ENCODE data around the gene MYO15B. TPM values are rescaled to one million over a fixed set of nuclear protein-coding genes. Genes with fewer than 3 reads are reported as not detected.

The MYO15B gene
- 0.93 and 1.4 TPM in 2 replicates for total RNA-seq (2014; rRNA removed; shearing (Covaris generic))
- polyA plus RNA-seq (2015; cell fraction: cytosol; rRNA removed), result 0.26 and 1.4 TPM in 2 replicates
- polyA plus RNA-seq (2015; cell fraction: nucleus; rRNA removed), result 2.9 and 11.5 TPM in 2 replicates

GRCh38 chr17:75587675-75588595, at the start of gene MYO15B:
TSS of gene MYO15B (plus strand) at chr17:75587800. CDS start at chr17:75588058, 258 bp downstream.
- no peak for DNase-seq (ENCODE audit: low read depth)

- no peak for DNase-seq (ENCODE audit: low read depth)
These were observed 47.5 kb upstream of the MYO15B start for GRCh38 chr17:75539967-75540729.

GRCh38 chr17:75540923-75541503, 46.6 kb upstream of the MYO15B start:
- DNase-seq (ENCODE audit: low read depth), result no peak

- DNase-seq (ENCODE audit: low read depth), result no peak
These were observed 45.4 kb upstream of the MYO15B start for GRCh38 chr17:75542229-75542628.

- no peak for DNase-seq (ENCODE audit: low read depth)
These were observed 44.8 kb upstream of the MYO15B start for GRCh38 chr17:75542728-75543336.

- no peak for DNase-seq (ENCODE audit: low read depth)
These were observed 43.4 kb upstream of the MYO15B start for GRCh38 chr17:75544250-75544649.

GRCh38 chr17:75546181-75546580, 41.4 kb upstream of the MYO15B start:
- no peak for DNase-seq (ENCODE audit: low read depth)

- no peak for DNase-seq (ENCODE audit: low read depth)
These were observed 40.5 kb upstream of the MYO15B start for GRCh38 chr17:75547091-75547490.

- no peak for DNase-seq (ENCODE audit: low read depth)
These were observed 38.8 kb upstream of the MYO15B start for GRCh38 chr17:75548813-75549212.

GRCh38 chr17:75549246-75550138, 38.1 kb upstream of the MYO15B start:
- no peak for DNase-seq (ENCODE audit: low read depth)

- DNase-seq (ENCODE audit: low read depth), result no peak
These were observed 37.5 kb upstream of the MYO15B start for GRCh38 chr17:75550139-75550465.

- DNase-seq (ENCODE audit: low read depth), result no peak
These were observed 36.3 kb upstream of the MYO15B start for GRCh38 chr17:75551266-75551665.

GRCh38 chr17:75552425-75553294, 34.9 kb upstream of the MYO15B start:
- DNase-seq (ENCODE audit: low read depth), result no peak

GRCh38 chr17:75553295-75554110, 34.1 kb upstream of the MYO15B start:
- no peak for DNase-seq (ENCODE audit: low read depth)

GRCh38 chr17:75555679-75556153, 31.9 kb upstream of the MYO15B start:
- DNase-seq (ENCODE audit: low read depth), result no peak

GRCh38 chr17:75557075-75557851, 30.3 kb upstream of the MYO15B start:
- no peak for DNase-seq (ENCODE audit: low read depth)

GRCh38 chr17:75557852-75558665, 29.5 kb upstream of the MYO15B start:
- no peak for DNase-seq (ENCODE audit: low read depth)
